HEK293T (cell line): Measurements from ENCODE around the gene DUSP10.

Experiments used
- BHLHE40 ChIP-seq: fragments of 450-650 bp; IDR thresholded peaks from 2 replicates; pipeline ENCODE4 v1.6.1; 2016; ENCODE audit warnings: mild to moderate bottlenecking, moderate library complexity, borderline replicate concordance
- SP1 ChIP-seq: fragments of 450-650 bp; IDR thresholded peaks from 2 replicates; pipeline ENCODE4 v1.6.1; 2017
- SUZ12 ChIP-seq: fragments of 450-650 bp; IDR thresholded peaks from 2 replicates; pipeline ENCODE4 v1.6.1; 2016; ENCODE audit warnings: mild to moderate bottlenecking
- ZNF384 ChIP-seq: fragments of 450-650 bp; IDR thresholded peaks from 2 replicates; pipeline ENCODE4 v1.6.1; 2016
- TF ChIP-seq, protein P1 (sequence below): fragments of 450-650 bp; IDR thresholded peaks from 2 replicates; pipeline ENCODE4 v1.6.1; 2016

DNA sequence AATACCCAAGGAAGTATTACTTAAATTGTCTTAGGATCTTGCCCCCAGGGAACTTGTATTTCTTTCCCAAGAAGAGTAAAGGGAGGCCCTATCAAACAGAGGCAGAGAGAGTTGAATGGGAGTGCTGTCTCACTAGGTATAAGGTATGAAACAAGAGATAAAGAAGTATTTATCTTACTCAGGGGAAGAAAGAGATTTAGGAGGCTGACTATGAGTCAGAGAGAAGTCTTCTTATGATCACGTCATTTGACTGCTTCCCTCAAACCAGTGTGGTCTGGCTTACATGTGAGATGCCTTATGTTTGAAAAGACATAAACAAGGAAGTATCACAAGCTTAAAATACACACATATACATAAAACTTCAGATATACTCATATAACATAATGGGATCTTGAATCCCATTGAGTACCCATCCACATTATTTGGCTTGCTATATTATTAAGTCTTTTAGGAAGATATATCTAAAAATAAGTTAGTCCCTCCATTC lies 29.6 kb downstream of the DUSP10 start:
- TF ChIP-seq SP1 (no peak), SUZ12 (no peak), BHLHE40 (no peak), ZNF384 (no peak)
- TF ChIP-seq, protein P1, sequence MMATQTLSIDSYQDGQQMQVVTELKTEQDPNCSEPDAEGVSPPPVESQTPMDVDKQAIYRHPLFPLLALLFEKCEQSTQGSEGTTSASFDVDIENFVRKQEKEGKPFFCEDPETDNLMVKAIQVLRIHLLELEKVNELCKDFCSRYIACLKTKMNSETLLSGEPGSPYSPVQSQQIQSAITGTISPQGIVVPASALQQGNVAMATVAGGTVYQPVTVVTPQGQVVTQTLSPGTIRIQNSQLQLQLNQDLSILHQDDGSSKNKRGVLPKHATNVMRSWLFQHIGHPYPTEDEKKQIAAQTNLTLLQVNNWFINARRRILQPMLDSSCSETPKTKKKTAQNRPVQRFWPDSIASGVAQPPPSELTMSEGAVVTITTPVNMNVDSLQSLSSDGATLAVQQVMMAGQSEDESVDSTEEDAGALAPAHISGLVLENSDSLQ = no peak
